Kidney epithelial cell (primary cell): Measurements from ENCODE around the gene XIST. TPM values are rescaled to one million over a fixed set of nuclear protein-coding genes. Genes with fewer than 3 reads are reported as not detected.
"Not testable (repeated sequence)": the region's sequence is repeated elsewhere in the genome, so short reads cannot be mapped to it uniquely, and the experiment has no call there.

Source experiments
- DNase-seq: peaks from one replicate; pipeline ENCODE4 v3.0.0-alpha.2; 2010; ENCODE audit warnings: low read depth
- H3K27me3 ChIP-seq: 2 replicates; pipeline ENCODE4 v1.6.0; 2011; ENCODE audit warnings: low read length; ENCODE audit not compliant: control insufficient read depth, insufficient read depth
- H3K36me3 ChIP-seq: 2 replicates; pipeline ENCODE4 v1.5.1; 2011; ENCODE audit warnings: low read length; ENCODE audit not compliant: control insufficient read depth, insufficient read depth
- H3K4me3 ChIP-seq: 2 replicates; pipeline ENCODE4 v1.5.1; 2011; ENCODE audit warnings: low read depth, mild to moderate bottlenecking, control low read depth, low read length
- CTCF ChIP-seq: IDR thresholded peaks from 2 replicates; pipeline ENCODE4 v1.5.1; 2011; ENCODE audit warnings: mild to moderate bottlenecking, moderate library complexity, low read length, control low read depth, inconsistent platforms; ENCODE audit not compliant: insufficient read depth, poor library complexity, severe bottlenecking
- total RNA-seq: library from RNA; depleted of rRNA; stranded (reverse); fragments of >200 nt; gene quantifications from 2 replicates; pipeline ENCODE4 v1.2.3, GENCODE V29; 2015

The XIST gene
- total RNA-seq, 1 donor from 2014 or later, result not detected

- no peaks in the 10 kb centered on the region for H3K27me3 ChIP-seq
- peaks cover 3% of the 10 kb centered on the region for H3K36me3 ChIP-seq
- no peak for TF ChIP-seq CTCF
- H3K4me3 ChIP-seq, result no peak overlapping the region
- DNase-seq, result no peak
These were observed 30.5 kb downstream of the XIST start for GRCh38 chrX:73821921-73822559.

GRCh38 chrX:73819864-73820558, 32.5 kb downstream of the XIST start:
- H3K27me3 ChIP-seq, H3K4me3 ChIP-seq, DNase-seq, H3K36me3 ChIP-seq: not testable (repeated sequence)

GRCh38 chrX:73818200-73819116, 34.1 kb downstream of the XIST start:
- TF ChIP-seq CTCF, result no peak
- no peak for DNase-seq
- H3K4me3 ChIP-seq, result no peak overlapping the region

GRCh38 chrX:73817393-73818199, 34.9 kb downstream of the XIST start:
- Histone ChIP-seq H3K36me3 (peaks cover 2% of the 10 kb centered on the region), H3K27me3 (no peaks in the 10 kb centered on the region), H3K4me3 (no peak overlapping the region)
- no peak for TF ChIP-seq CTCF
- DNase-seq, result no peak

More at GRCh38 chrX:73818200-73819116, 34.1 kb downstream of the XIST start:
- Histone ChIP-seq H3K27me3 (no peaks in the 10 kb centered on the region), H3K36me3 (peaks cover 2% of the 10 kb centered on the region)

- no peak overlapping the region for H3K4me3 ChIP-seq
- no peak for TF ChIP-seq CTCF
- H3K36me3 ChIP-seq, result no peaks in the 10 kb centered on the region
- H3K27me3 ChIP-seq, result no peaks in the 10 kb centered on the region
- DNase-seq, result no peak
These were observed 40.3 kb downstream of the XIST start for GRCh38 chrX:73812256-73812655.

- not testable (repeated sequence) for H3K36me3 ChIP-seq, DNase-seq, H3K27me3 ChIP-seq, H3K4me3 ChIP-seq
These were observed 48.4 kb downstream of the XIST start for GRCh38 chrX:73804109-73804508.
